ENCODE results near the gene MFAP4.

- TF ChIP-seq TCF7 (CRISPR knock-in tag; IDR thresholded peaks at IDR 0.05; ENCODE audit: low read depth) (no peak), CBFB (CRISPR knock-in tag; IDR thresholded peaks at IDR 0.05; ENCODE audit: low read depth) (no peak), NR1H2 (CRISPR knock-in tag; IDR thresholded peaks at IDR 0.05) (no peak), CTCF (IDR thresholded peaks at IDR 0.05) (no peak), ATF2 (CRISPR knock-in tag; IDR thresholded peaks at IDR 0.05; ENCODE audit: borderline replicate concordance, low read depth) (no peak), USF1 (CRISPR knock-in tag; IDR thresholded peaks at IDR 0.05) (no peak), ETV6 (CRISPR knock-in tag; IDR thresholded peaks at IDR 0.05) (no peak), TEAD4 (CRISPR knock-in tag; IDR thresholded peaks at IDR 0.05) (no peak), NFYB (CRISPR knock-in tag; conservative IDR thresholded peaks at IDR 0.05; ENCODE audit: low read depth) (no peak), PREB (CRISPR knock-in tag; IDR thresholded peaks at IDR 0.05; ENCODE audit: borderline replicate concordance) (no peak), ZNF281 (CRISPR knock-in tag; IDR thresholded peaks at IDR 0.05) (no peak)
These were observed 26.8 kb upstream of the MFAP4 start for GRCh38 chr17:19413761-19414160.
